Measurements from ENCODE around the gene GLB1L2. TPM values are rescaled to one million over a fixed set of nuclear protein-coding genes. Genes with fewer than 3 reads are reported as not detected.
A peak's percentile ranks its signal among the peaks of the same experiment; 100 is the strongest.

GLB1L2 gene
- total and polyA plus RNA-seq, 2 experiments from 2014 or later = 3.3 to 12.3 TPM

GRCh38 chr11:134349109-134349801 lies 17.5 kb downstream of the GLB1L2 start (continued):
- TF ChIP-seq CTCF (conservative IDR thresholded peaks at IDR 0.05; ENCODE audit: low read depth in 2 of 2) = no peak

- peak; percentile 63 for ATAC-seq
These were observed 18.1 kb downstream of the GLB1L2 start for GRCh38 chr11:134349802-134350355.

More at GRCh38 chr11:134349802-134350355, 18.1 kb downstream of the GLB1L2 start:
- TF ChIP-seq REST (IDR thresholded peaks at IDR 0.05; ENCODE audit: unreplicated experiment) (no peak), NANOG (IDR thresholded peaks at IDR 0.05; ENCODE audit: borderline replicate concordance) (no peak), CREB1 (CRISPR knock-in tag; IDR thresholded peaks at IDR 0.05; ENCODE audit: low read depth) (no peak)
- Histone ChIP-seq H2AFZ (peak overlapping the region; percentile 43; the same call in 1 of the 2 replicates), H3K27me3 (ENCODE audit: insufficient read depth) (no peaks in the 10 kb centered on the region), H3K36me3 (ENCODE audit: insufficient read depth) (no peaks in the 10 kb centered on the region), H3K27ac (ENCODE audit: low read depth) (no peak overlapping the region), H3K9me2 (ENCODE audit: insufficient read depth) (0 out of 2 replicates have a peak, but pooled peaks cover 3% of the 10 kb centered on the region), H3K4me1 (ENCODE audit: insufficient read depth) (peaks cover 16% of the 10 kb centered on the region), H3K4me2 (peak overlapping the region; percentile 42), H3K79me2 (replicated peaks; ENCODE audit: insufficient read depth) (no peaks in the 10 kb centered on the region), H3F3A (replicated peaks; ENCODE audit: low read depth) (no peaks in the 10 kb centered on the region), H3K4me3 (no peak overlapping the region), H4K20me1 (replicated peaks; ENCODE audit: insufficient read depth) (no peaks in the 10 kb centered on the region)
- peaks cover 25% of the 10 kb centered on the region for H3K4me1 Mint-ChIP-seq
- peaks cover 6% of the 10 kb centered on the region for H3K27me3 Mint-ChIP-seq (ENCODE audit: insufficient read depth, low read depth, poor library complexity)
- no peak overlapping the region for H3K27ac Mint-ChIP-seq
- DNase-seq (ENCODE audit: low spot score) = no peak
- H3K36me3 Mint-ChIP-seq (ENCODE audit: low read depth) = no peaks in the 10 kb centered on the region
- no peaks in the 10 kb centered on the region; the same call in 2 of the 3 replicates for H3K9me3 Mint-ChIP-seq
- H3K4me3 Mint-ChIP-seq = no peak overlapping the region

Data from GM23338 (cell line).